Vagina (tissue), 2 donors: ENCODE data around the gene CAPN2.

Experiments used
- CTCF ChIP-seq, 3 experiments: fragments of 450-650 bp in 2 of 3; fragments of 200-600 bp in 1 of 3; sonication (generic) in 1 of 3; IDR thresholded peaks; one replicate each; pipeline ENCODE4 v1.5.1; 2017 to 2019; ENCODE audit warnings: antibody characterized with exemption in 3 of 3, mild to moderate bottlenecking in 2 of 3, moderate library complexity in 2 of 3
- POLR2A ChIP-seq, 2 donors: fragments of 450-650 bp; IDR thresholded peaks; one replicate each; pipeline ENCODE4 v1.6.1; 2017; ENCODE audit warnings: antibody characterized with exemption in 2 of 2, mild to moderate bottlenecking in 2 of 2, moderate library complexity in 2 of 2

GRCh38 chr1:223665592-223666312 is 46.6 kb upstream of the CAPN2 start, which contains the start of gene CAPN8:
- no peak for TF ChIP-seq CTCF (IDR thresholded peaks at IDR 0.05)
- no peak for TF ChIP-seq POLR2A (IDR thresholded peaks at IDR 0.05)
